GM15510 (cell line): ENCODE data around the gene TRPV2.
A peak's percentile ranks its signal among the peaks of the same experiment; 100 is the strongest.

Source experiments
- POLR2A ChIP-seq: IDR thresholded peaks from 3 replicates; pipeline ENCODE4 v1.6.1; 2011; ENCODE audit warnings: borderline replicate concordance; ENCODE audit not compliant: insufficient read length; ENCODE audit errors: extremely low read depth

Gene TRPV2

DNA sequence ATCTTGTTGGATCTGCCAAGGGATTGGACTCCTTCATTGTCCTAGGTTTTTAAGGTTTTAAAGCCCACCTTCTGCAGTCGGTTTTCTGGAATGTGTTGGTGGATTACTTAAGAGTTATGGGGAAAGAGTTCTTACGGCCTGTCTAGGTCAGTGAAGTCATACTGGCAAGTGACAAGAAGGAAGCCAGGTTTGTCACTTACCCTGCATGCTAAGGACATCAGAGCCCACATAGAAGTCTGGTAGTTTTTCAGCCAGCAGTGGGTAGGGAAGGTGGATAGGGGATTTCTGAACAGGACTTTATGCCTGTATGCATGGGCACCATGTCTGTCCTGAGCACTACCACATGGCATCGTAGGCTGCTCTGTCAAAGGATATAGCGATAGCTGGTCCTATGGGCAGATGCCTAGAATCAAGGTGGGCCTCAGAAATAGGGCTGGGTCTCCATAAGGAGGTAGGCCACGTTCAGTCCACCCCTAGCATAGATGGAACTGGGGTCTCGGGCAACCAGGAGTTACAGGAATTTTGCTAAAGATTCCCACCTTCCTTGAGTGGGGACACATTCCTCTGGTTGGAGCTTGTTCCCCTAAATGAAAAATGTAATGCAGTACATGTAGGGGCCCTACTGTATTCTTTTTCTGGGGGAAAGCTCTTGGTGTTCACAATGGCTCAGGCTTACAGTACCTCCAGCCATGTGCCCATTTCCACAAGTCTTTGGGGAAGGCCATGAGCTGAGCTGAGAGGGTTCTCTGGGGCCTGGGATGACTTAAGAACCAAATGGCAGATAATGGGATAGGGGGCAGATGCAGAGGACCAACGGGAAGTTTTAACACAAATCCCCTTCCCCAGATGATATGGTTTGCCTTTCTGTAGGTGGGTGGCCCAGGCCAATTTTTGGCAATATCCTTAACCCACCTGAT lies 27.5 kb downstream of the TRPV2 start:
- peak; percentile 42 for TF ChIP-seq POLR2A

DNA sequence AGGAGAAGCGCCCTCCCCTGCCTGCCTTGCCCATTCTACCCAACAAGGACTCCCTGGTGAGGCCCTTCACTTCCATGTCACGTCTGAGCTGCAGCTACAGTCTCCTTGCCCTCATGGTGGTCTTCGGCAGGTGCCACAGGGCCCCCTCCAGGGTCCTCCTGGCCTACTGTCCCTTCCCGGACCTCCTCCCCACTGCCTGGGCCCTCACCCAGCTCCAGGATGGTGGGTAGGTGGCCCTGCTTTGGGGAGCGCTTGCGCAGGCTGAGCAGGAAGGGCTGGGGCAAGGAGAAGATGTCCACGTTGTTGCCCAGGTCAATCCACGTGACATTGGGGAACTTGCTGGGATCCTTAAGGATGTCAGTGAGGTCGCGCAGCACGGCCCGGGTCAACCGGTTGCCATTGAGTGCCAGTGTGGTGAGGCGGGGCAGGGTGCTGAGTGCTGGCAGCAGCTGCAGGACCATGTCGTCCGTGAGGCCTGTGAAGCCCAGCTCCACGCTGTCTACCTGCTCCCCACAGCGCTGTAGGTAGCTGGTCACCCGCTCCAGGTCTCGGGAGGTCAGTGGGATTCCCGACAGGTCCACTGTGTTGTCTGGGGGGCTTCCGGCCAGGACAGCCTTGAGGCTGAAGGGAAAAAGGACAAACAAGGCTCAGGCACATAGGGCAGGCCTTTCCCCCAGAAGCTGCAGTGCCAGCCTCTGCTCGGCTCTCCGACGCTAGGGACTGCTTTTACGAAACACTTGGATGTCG lies 28.3 kb downstream of the TRPV2 start:
- peak; percentile 17 for TF ChIP-seq POLR2A

- TF ChIP-seq POLR2A: peak; percentile 11
These were observed 29.0 kb downstream of the TRPV2 start for GRCh38 chr17:16444258-16444886.

DNA sequence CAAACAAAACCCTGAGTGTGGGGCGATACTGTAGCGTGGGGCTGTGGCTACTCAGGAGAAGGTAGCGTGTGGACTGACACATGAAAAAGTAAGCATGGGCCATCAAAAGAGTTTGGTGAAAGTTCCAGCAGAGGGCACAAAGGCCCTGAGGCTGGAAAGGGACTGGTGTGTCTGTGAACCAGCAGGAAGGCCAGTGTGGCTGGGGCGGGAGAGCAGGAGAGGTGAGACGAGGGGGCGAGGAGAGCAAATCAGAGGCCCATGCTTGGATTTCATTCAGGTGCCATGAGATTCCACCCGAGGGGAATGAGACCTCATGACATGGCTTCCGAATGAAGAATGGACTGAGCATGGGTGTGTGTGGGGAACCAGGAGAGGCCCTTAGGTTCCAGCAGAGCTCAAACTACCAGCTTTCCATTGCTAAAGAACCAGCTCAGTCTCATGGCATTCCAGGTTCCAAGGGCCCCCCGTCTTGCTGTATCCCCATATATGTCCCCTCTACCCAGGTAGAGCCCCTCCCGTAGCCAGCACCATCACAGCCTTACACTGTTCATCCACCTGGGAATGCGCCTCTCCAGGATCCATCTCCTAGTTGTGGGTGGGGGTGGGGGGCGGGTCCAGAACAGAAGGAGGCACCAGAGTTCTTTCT lies 31.1 kb downstream of the TRPV2 start:
- TF ChIP-seq POLR2A: no peak

DNA sequence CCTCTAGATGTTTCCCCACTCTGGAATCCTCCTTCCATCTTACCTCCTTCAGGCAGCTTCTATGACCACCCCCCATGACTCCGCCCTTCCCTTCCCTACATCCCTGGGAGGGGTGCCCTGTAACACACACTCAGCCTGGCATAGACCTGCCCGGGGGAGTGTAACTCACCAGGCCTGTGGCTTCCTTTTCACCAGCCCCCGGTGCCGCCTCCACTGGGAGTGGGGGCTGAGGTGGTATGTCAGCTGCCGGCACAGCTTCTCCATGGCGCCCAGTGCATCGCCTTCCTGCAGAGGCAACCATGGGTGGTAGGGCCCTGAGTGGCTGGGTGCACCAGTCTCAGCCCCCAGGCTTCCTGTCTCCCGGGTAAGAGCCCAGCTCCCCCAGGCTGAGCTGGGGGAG lies 32.3 kb downstream of the TRPV2 start:
- TF ChIP-seq POLR2A: no peak

- TF ChIP-seq POLR2A: no peak
These were observed 33.1 kb downstream of the TRPV2 start for GRCh38 chr17:16448490-16448889.

DNA sequence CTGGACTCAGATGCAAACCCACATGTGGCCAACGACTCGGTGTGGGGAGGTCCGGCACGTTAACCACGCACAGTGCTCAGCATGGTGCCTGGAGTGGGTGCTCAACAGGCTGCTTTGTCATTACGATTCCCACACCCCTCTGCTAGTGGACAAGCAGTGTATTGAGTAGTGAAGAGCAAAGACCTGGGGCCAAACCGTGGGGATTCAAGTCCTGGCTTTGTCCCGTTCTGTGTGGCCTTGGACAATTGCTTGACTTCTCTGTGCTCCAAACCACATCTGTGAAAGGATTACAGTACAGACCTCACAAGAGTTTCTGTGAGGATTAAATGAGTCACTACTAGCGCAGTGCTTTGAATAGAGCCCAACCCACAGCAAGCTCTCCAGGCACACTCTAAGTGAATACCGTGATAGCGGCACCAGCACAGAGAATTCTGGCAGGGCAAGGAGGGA lies 33.8 kb downstream of the TRPV2 start:
- TF ChIP-seq POLR2A: no peak

DNA sequence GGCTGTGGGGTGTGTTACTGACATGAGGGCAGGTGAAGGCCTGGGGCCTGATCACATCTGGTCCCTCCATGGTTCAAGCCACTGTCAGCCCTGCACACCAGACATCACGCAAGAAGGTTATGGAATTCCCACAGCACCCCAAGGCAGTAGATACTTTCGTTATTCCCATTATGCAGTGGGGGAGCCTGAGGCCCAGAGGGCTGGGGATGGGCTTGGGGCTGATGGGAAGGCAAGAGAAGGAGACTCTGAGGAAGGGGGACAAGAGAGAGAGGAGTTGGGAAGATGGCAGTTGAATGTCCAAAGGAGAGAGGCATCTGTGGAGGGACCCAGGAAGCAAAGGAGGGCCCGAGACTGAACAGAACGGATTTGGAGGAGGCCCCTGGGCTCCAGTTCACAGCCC lies 34.7 kb downstream of the TRPV2 start:
- peak; percentile 32 for TF ChIP-seq POLR2A

GRCh38 chr17:16453493-16453851 lies 38.1 kb downstream of the TRPV2 start:
- TF ChIP-seq POLR2A: no peak

DNA sequence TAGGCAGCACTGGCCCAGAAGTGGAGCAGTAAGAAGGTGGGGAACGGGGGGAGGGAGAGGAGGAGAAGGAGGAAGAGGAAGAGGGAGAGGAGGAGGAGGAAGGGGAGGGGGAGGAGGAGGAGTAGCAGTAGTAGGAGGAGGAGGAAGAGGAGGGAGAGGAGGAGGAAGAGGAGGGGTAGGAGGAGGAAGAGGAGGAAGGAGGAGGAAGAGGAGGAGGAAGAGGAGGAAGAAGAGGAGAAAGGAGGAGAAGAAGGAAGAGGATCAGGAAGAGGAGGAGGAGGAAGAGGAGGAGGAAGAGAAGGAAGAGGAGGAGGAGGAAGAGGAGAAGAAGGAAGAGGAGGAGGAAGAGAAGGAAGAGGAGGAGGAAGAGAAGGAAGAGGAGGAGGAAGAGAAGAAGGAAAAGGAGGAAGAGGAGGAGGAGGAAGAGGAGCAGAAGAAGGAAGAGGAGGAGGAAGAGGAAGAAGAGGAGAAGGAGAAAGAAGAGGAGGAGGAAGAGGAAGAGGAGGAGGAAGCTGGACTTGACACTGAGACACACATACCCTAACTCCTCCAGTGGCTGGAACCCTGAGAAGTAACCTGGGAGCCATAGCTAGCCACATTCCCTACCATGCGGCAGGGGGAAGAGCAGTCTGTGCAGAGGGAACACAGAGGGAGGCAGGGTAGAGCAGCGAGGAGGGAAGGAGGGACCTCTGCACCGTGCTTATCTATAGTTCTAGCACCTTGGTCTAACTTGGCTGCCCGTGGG lies 40.8 kb downstream of the TRPV2 start:
- no peak for TF ChIP-seq POLR2A

GRCh38 chr17:16456742-16457316 lies 41.5 kb downstream of the TRPV2 start:
- TF ChIP-seq POLR2A: no peak

- no peak for TF ChIP-seq POLR2A
These were observed 43.9 kb downstream of the TRPV2 start for GRCh38 chr17:16459271-16459670.

DNA sequence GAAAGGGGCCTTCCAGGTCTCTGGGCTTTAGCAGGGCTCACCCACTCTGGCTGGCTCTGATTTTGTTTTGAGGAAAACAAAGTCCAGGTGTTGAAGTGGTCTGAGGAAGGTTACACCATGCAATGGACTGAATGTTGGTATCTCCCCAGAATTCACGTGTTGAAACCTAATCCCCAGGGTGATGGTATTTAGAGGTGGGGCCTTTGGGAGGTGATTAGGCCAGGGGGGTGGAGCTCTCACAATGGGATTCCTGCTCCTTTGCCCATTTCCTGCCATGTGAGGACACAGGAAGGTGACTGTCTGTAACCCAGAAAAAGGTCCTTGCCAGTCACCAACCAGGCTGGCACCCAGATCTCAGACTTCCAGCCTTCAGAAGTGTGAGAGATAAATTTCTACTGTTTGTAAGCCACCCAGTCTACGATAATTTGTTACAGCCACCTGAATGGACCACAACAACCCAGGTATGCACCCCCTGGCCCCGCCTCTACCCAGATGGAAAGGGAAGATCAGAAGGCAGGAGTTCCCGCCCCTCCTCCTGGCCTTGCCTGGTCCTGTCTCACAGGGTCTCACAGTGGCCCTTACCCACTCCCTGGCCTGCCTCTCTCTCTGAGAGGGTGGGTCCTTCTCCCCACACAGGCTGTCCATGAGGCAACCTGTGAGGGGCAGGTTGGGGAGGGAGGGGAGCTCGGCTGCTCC lies 44.6 kb downstream of the TRPV2 start:
- no peak for TF ChIP-seq POLR2A
